H9 (cell line): ENCODE measurements around the gene HTR7. TPM values are rescaled to one million over a fixed set of nuclear protein-coding genes. Genes with fewer than 3 reads are reported as not detected.

ENCODE experiments used
- DNase-seq: peaks from one replicate; pipeline ENCODE4 v3.0.0-alpha.2; 2017
- H2AFZ ChIP-seq: one replicate; pipeline ENCODE4 v1.6.1; 2013; ENCODE audit warnings: mild to moderate bottlenecking, low read length, control low read depth, moderate library complexity
- H2AK5ac ChIP-seq: 2 replicates; pipeline ENCODE4 v1.6.1; 2013; ENCODE audit warnings: low read length, control low read depth, mixed read lengths; ENCODE audit not compliant: insufficient read length
- H2BK120ac ChIP-seq: one replicate; pipeline ENCODE4 v1.6.1; 2013; ENCODE audit warnings: low read depth, mild to moderate bottlenecking, low read length, control low read depth, inconsistent platforms; ENCODE audit not compliant: poor library complexity, severe bottlenecking
- H2BK12ac ChIP-seq: 2 replicates; pipeline ENCODE4 v1.6.1; 2013; ENCODE audit warnings: low read length, control low read depth, mixed read lengths, low read depth; ENCODE audit not compliant: insufficient read length
- H2BK15ac ChIP-seq: 2 replicates; pipeline ENCODE4 v1.6.1; 2013; ENCODE audit warnings: low read depth, low read length, control low read depth
- H2BK20ac ChIP-seq: one replicate; pipeline ENCODE4 v1.6.1; 2013; ENCODE audit warnings: low read depth, mild to moderate bottlenecking, low read length, control low read depth, inconsistent platforms; ENCODE audit not compliant: poor library complexity, severe bottlenecking
- H2BK5ac ChIP-seq: 2 replicates; pipeline ENCODE4 v1.6.1; 2013; ENCODE audit warnings: low read length, control low read depth, mixed read lengths; ENCODE audit not compliant: insufficient read length
- H3K14ac ChIP-seq: 2 replicates; pipeline ENCODE4 v1.6.1; 2013; ENCODE audit warnings: low read length, control low read depth; ENCODE audit not compliant: insufficient read depth
- H3K18ac ChIP-seq: 2 replicates; pipeline ENCODE4 v1.6.1; 2013; ENCODE audit warnings: low read depth, mild to moderate bottlenecking, mixed read lengths, low read length, control low read depth; ENCODE audit not compliant: insufficient read length
- H3K23ac ChIP-seq: 2 replicates; pipeline ENCODE4 v1.6.1; 2013; ENCODE audit warnings: low read length, control low read depth, mixed read lengths, low read depth; ENCODE audit not compliant: insufficient read length
- H3K23me2 ChIP-seq: 2 replicates; pipeline ENCODE4 v1.6.1; 2013; ENCODE audit warnings: low read depth, mild to moderate bottlenecking, mixed read lengths, low read length, control low read depth; ENCODE audit not compliant: insufficient read length, poor library complexity, severe bottlenecking
- H3K27ac ChIP-seq: 2 replicates; pipeline ENCODE4 v1.5.1; 2013; ENCODE audit warnings: low read length, control low read depth, mixed read lengths, low read depth; ENCODE audit not compliant: insufficient read length
- H3K27me3 ChIP-seq: 2 replicates; pipeline ENCODE4 v1.6.1; 2013; ENCODE audit warnings: low read length, control low read depth, inconsistent platforms; ENCODE audit not compliant: insufficient read depth
- H3K4ac ChIP-seq: 2 replicates; pipeline ENCODE4 v1.6.1; 2013; ENCODE audit warnings: low read depth, mild to moderate bottlenecking, control low read depth, inconsistent platforms, low read length, moderate library complexity
- H3K4me1 ChIP-seq: 2 replicates; pipeline ENCODE4 v1.6.1; 2013; ENCODE audit warnings: low read length, control low read depth, inconsistent platforms; ENCODE audit not compliant: insufficient read depth
- H3K4me2 ChIP-seq: 2 replicates; pipeline ENCODE4 v1.6.1; 2013; ENCODE audit warnings: low read length, control low read depth, mixed read lengths; ENCODE audit not compliant: insufficient read length, insufficient read depth
- H3K56ac ChIP-seq: 2 replicates; pipeline ENCODE4 v1.6.1; 2013; ENCODE audit warnings: low read depth, mild to moderate bottlenecking, mixed read lengths, low read length, control low read depth; ENCODE audit not compliant: insufficient read length
- H3K79me1 ChIP-seq: 2 replicates; pipeline ENCODE4 v1.6.1; 2013; ENCODE audit warnings: low read depth, mild to moderate bottlenecking, moderate library complexity, low read length, control low read depth, inconsistent platforms; ENCODE audit not compliant: insufficient read depth, poor library complexity, severe bottlenecking
- H3K79me2 ChIP-seq: 2 replicates; pipeline ENCODE4 v1.6.1; 2013; ENCODE audit warnings: low read length, control low read depth, inconsistent platforms; ENCODE audit not compliant: insufficient read depth
- H3K9ac ChIP-seq: 2 replicates; pipeline ENCODE4 v1.6.1; 2013; ENCODE audit warnings: low read length, control low read depth, mixed read lengths; ENCODE audit not compliant: insufficient read length; ENCODE audit errors: extremely low read depth
- H3K9me3 ChIP-seq: one replicate; pipeline ENCODE4 v1.6.1; 2013; ENCODE audit warnings: low read depth, low read length, inconsistent platforms; ENCODE audit not compliant: control insufficient read depth
- H3T11ph ChIP-seq: one replicate; pipeline ENCODE4 v1.6.1; 2013; ENCODE audit warnings: mild to moderate bottlenecking, low read length, control low read depth, inconsistent platforms
- H4K20me1 ChIP-seq: one replicate; pipeline ENCODE4 v1.6.1; 2013; ENCODE audit not compliant: control insufficient read depth, insufficient read length, insufficient read depth
- H4K5ac ChIP-seq: 2 replicates; pipeline ENCODE4 v1.6.1; 2013; ENCODE audit warnings: low read depth, mild to moderate bottlenecking, mixed read lengths, low read length, control low read depth; ENCODE audit not compliant: insufficient read length
- H4K8ac ChIP-seq: replicated peaks from 2 replicates; pipeline ENCODE4 v1.6.1; 2013; ENCODE audit warnings: low read length, control low read depth, mixed read lengths, low read depth; ENCODE audit not compliant: insufficient read length
- H4K91ac ChIP-seq: 2 replicates; pipeline ENCODE4 v1.6.1; 2013; ENCODE audit warnings: low read depth, mild to moderate bottlenecking, moderate library complexity, mixed read lengths, low read length, control low read depth; ENCODE audit not compliant: insufficient read length
- H3K27ac Mint-ChIP-seq, 3 experiments: 2 replicates in 2 of 3; 3 replicates in 1 of 3; pipeline ENCODE4 v1.8.0; 2020 to 2021; ENCODE audit warnings: mixed read lengths in 3 of 3, mild to moderate bottlenecking in 1 of 3, moderate library complexity in 1 of 3
- H3K27me3 Mint-ChIP-seq: 2 replicates; pipeline ENCODE4 v1.8.0; 2021; ENCODE audit warnings: low read depth, mild to moderate bottlenecking, moderate library complexity, mixed read lengths
- H3K36me3 Mint-ChIP-seq, 3 experiments: 2 replicates in 2 of 3; 3 replicates in 1 of 3; pipeline ENCODE4 v1.8.0; 2020 to 2021; ENCODE audit warnings: low read depth in 3 of 3, mixed read lengths in 3 of 3; ENCODE audit not compliant: insufficient read depth in 1 of 3
- H3K4me1 Mint-ChIP-seq, 2 experiments: 2 replicates each; pipeline ENCODE4 v1.8.0; 2020; ENCODE audit warnings: mixed read lengths in 2 of 2
- H3K4me3 Mint-ChIP-seq, 2 experiments: 2 replicates in 1 of 2; 3 replicates in 1 of 2; pipeline ENCODE4 v1.8.0; 2020 to 2021; ENCODE audit warnings: mild to moderate bottlenecking in 2 of 2, mixed read lengths in 2 of 2, moderate library complexity in 1 of 2
- H3K9me3 Mint-ChIP-seq, 2 experiments: 2 replicates in 1 of 2; 3 replicates in 1 of 2; pipeline ENCODE4 v1.8.0; 2020; ENCODE audit warnings: mild to moderate bottlenecking in 2 of 2, mixed read lengths in 2 of 2, moderate library complexity in 1 of 2
- WGBS: extraction: QIAGEN DNeasy Blood & Tissue Kit; methylation state at CpG from one replicate; pipeline ENCODE4 v1.1.7; 2013; ENCODE audit warnings: missing lambda C conversion rate, low lambda C conversion rate, mixed read lengths; ENCODE audit not compliant: insufficient read length; ENCODE audit errors: extremely low coverage; 5-methylcytosine and 5-hydroxymethylcytosine counted together
- total RNA-seq: library from RNA; stranded (reverse); gene quantifications from 2 replicates; pipeline ENCODE4 v1.2.1, GENCODE V29; 2021
- TF ChIP-seq, protein P1 (sequence below): fragments of 200-600 bp; sonication (generic); conservative IDR thresholded peaks from 3 replicates; pipeline ENCODE4 v1.8.0; 2021; ENCODE audit warnings: antibody characterized with exemption, mild to moderate bottlenecking

Gene HTR7
- total RNA-seq, 1 experiment from 2014 or later = 21.3 TPM

DNA sequence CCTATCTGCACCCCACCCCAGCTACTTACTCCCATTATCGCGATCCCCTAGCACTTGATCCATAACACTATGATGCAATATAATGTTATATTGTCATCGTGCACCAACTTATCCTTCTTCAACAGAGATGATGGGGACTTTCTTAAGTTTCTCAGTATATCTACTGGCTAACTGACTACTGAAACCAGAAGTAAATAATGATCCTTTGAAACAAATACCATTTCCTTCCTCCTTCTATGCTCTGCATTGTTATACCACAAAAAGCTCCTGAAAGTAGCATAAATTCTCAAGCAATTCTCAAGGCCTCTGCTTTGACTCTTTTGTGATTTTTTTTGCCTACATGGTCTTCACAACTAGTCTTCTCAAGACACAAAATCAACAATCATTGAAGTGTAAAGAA lies 68.9 kb downstream of the HTR7 start:
- Histone ChIP-seq H2BK15ac (no peak overlapping the region), H4K20me1 (no peaks in the 10 kb centered on the region), H3K23me2 (no peaks in the 10 kb centered on the region), H3K56ac (no peak overlapping the region), H4K8ac (no peak overlapping the region), H3K79me2 (no peaks in the 10 kb centered on the region), H2BK12ac (no peak overlapping the region), H3K18ac (no peak overlapping the region), H3K23ac (no peak overlapping the region), H3K9ac (no peak overlapping the region), H2BK20ac (no peak overlapping the region), H3K4ac (no peak overlapping the region), H3K4me1 (0 out of 2 replicates have a peak, but pooled peaks cover 2% of the 10 kb centered on the region), H3K79me1 (no peaks in the 10 kb centered on the region), H4K91ac (no peak overlapping the region), H4K5ac (no peak overlapping the region), H3K4me2 (no peak overlapping the region), H3T11ph (no peak overlapping the region), H2AK5ac (no peak overlapping the region), H3K27ac (no peak overlapping the region), H3K14ac (no peak overlapping the region), H2BK120ac (no peak overlapping the region), H3K27me3 (no peaks in the 10 kb centered on the region), H2BK5ac (no peak overlapping the region), H2AFZ (no peak overlapping the region), H3K9me3 (no peaks in the 10 kb centered on the region)
- Mint-ChIP-seq H3K27ac (no peak overlapping the region; a peak in 2 of 7 replicates), H3K27me3 (no peaks in the 10 kb centered on the region), H3K4me3 (no peak overlapping the region), H3K36me3 (peaks cover 0 to 1% (median 0%) of the 10 kb centered on the region in 3 experiments; a peak in 2 of 7 replicates), H3K9me3 (no peaks in the 10 kb centered on the region; a peak in 2 of 5 replicates), H3K4me1 (peaks cover 0 to 63% of the 10 kb centered on the region in 2 experiments; a peak in 3 of 4 replicates)
- TF ChIP-seq, protein P1, sequence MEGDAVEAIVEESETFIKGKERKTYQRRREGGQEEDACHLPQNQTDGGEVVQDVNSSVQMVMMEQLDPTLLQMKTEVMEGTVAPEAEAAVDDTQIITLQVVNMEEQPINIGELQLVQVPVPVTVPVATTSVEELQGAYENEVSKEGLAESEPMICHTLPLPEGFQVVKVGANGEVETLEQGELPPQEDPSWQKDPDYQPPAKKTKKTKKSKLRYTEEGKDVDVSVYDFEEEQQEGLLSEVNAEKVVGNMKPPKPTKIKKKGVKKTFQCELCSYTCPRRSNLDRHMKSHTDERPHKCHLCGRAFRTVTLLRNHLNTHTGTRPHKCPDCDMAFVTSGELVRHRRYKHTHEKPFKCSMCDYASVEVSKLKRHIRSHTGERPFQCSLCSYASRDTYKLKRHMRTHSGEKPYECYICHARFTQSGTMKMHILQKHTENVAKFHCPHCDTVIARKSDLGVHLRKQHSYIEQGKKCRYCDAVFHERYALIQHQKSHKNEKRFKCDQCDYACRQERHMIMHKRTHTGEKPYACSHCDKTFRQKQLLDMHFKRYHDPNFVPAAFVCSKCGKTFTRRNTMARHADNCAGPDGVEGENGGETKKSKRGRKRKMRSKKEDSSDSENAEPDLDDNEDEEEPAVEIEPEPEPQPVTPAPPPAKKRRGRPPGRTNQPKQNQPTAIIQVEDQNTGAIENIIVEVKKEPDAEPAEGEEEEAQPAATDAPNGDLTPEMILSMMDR = no peak
- DNase-seq = no peak
- no CpG with 5 or more reads among the region's 3 CpGs for WGBS
